ENCODE data around the gene CDK7.

CDK7 gene

GRCh38 chr5:69305512-69305911, 70.8 kb downstream of the CDK7 start:
- DNase-seq (ENCODE audit: low spot score in 2 of 2) (no peak), ATAC-seq (replicated peaks; ENCODE audit: extremely low read depth, poor library complexity, severe bottlenecking) (no peak)
- Mint-ChIP-seq H3K36me3 (ENCODE audit: insufficient read depth) (peaks cover 7% of the 10 kb centered on the region), H3K27me3 (no peaks in the 10 kb centered on the region), H3K4me3 (no peak overlapping the region), H3K9me3 (no peaks in the 10 kb centered on the region), H3K27ac (ENCODE audit: low read depth) (no peak overlapping the region), H3K4me1 (no peaks in the 10 kb centered on the region)

- no peaks in the 10 kb centered on the region for H3K4me1 Mint-ChIP-seq
- H3K36me3 Mint-ChIP-seq (ENCODE audit: insufficient read depth) = peaks cover 9% of the 10 kb centered on the region
- no peak for ATAC-seq (replicated peaks; ENCODE audit: extremely low read depth, poor library complexity, severe bottlenecking)
Measured at GRCh38 chr5:69308046-69308553, 73.4 kb downstream of the CDK7 start.

GRCh38 chr5:69309380-69309779, 74.7 kb downstream of the CDK7 start:
- Mint-ChIP-seq H3K4me3 (no peak overlapping the region), H3K27me3 (no peaks in the 10 kb centered on the region), H3K27ac (ENCODE audit: low read depth) (no peak overlapping the region), H3K36me3 (ENCODE audit: insufficient read depth) (peaks cover 10% of the 10 kb centered on the region), H3K4me1 (no peaks in the 10 kb centered on the region), H3K9me3 (no peaks in the 10 kb centered on the region)
- DNase-seq (ENCODE audit: low spot score in 2 of 2) (no peak), ATAC-seq (replicated peaks; ENCODE audit: extremely low read depth, poor library complexity, severe bottlenecking) (no peak)

More at GRCh38 chr5:69308046-69308553, 73.4 kb downstream of the CDK7 start:
- no peak for DNase-seq (ENCODE audit: low spot score in 2 of 2)
- H3K27me3 Mint-ChIP-seq = no peaks in the 10 kb centered on the region
- no peaks in the 10 kb centered on the region for H3K9me3 Mint-ChIP-seq
- H3K27ac Mint-ChIP-seq (ENCODE audit: low read depth) = no peak overlapping the region
- H3K4me3 Mint-ChIP-seq = no peak overlapping the region

- no peak for DNase-seq (ENCODE audit: low spot score in 2 of 2)
- Mint-ChIP-seq H3K9me3 (no peaks in the 10 kb centered on the region), H3K4me3 (no peak overlapping the region), H3K27me3 (no peaks in the 10 kb centered on the region), H3K27ac (ENCODE audit: low read depth) (no peak overlapping the region), H3K4me1 (no peaks in the 10 kb centered on the region), H3K36me3 (ENCODE audit: insufficient read depth) (peaks cover 7% of the 10 kb centered on the region)
- ATAC-seq (replicated peaks; ENCODE audit: extremely low read depth, poor library complexity, severe bottlenecking) = no peak
Measured at GRCh38 chr5:69312459-69313160, 77.9 kb downstream of the CDK7 start.

- peaks cover 6% of the 10 kb centered on the region for H3K36me3 Mint-ChIP-seq (ENCODE audit: insufficient read depth)
- H3K4me3 Mint-ChIP-seq = no peak overlapping the region
- no peak overlapping the region for H3K27ac Mint-ChIP-seq (ENCODE audit: low read depth)
- no peaks in the 10 kb centered on the region for H3K27me3 Mint-ChIP-seq
- ATAC-seq (replicated peaks; ENCODE audit: extremely low read depth, poor library complexity, severe bottlenecking) (no peak), DNase-seq (ENCODE audit: low spot score in 2 of 2) (no peak)
- no peaks in the 10 kb centered on the region for H3K9me3 Mint-ChIP-seq
- H3K4me1 Mint-ChIP-seq = no peaks in the 10 kb centered on the region
Measured at GRCh38 chr5:69313428-69313827, 78.7 kb downstream of the CDK7 start.

DNA sequence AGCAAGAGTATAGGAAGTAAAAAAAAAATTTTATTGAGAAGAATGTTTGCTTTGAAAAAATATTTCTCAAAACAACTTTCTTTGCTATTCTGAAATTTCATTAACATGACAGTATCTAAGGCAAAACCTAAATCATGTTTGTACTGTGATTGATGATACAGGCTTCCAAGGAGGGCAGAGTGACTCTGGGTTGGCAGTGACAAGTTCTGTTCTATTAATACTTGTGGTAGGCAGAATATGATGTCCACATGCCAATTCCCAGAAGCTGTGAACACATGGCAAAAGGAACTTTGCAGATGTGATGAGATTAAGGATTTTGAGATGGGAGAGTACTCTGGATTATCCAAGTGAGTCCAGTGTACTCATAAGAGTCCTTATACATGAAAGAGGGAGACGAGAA, 81.3 kb downstream of the CDK7 start:
- Mint-ChIP-seq H3K9me3 (no peaks in the 10 kb centered on the region), H3K27me3 (no peaks in the 10 kb centered on the region), H3K27ac (ENCODE audit: low read depth) (no peak overlapping the region), H3K4me1 (no peaks in the 10 kb centered on the region), H3K4me3 (no peak overlapping the region), H3K36me3 (ENCODE audit: insufficient read depth) (peaks cover 10% of the 10 kb centered on the region)
- DNase-seq (ENCODE audit: low spot score in 2 of 2) (no peak), ATAC-seq (replicated peaks; ENCODE audit: extremely low read depth, poor library complexity, severe bottlenecking) (no peak)

- ATAC-seq (replicated peaks; ENCODE audit: extremely low read depth, poor library complexity, severe bottlenecking) (no peak), DNase-seq (ENCODE audit: low spot score in 2 of 2) (no peak)
- Mint-ChIP-seq H3K27ac (ENCODE audit: low read depth) (no peak overlapping the region), H3K9me3 (no peaks in the 10 kb centered on the region), H3K27me3 (no peaks in the 10 kb centered on the region), H3K36me3 (ENCODE audit: insufficient read depth) (peaks cover 10% of the 10 kb centered on the region), H3K4me1 (no peaks in the 10 kb centered on the region), H3K4me3 (no peak overlapping the region)
Measured at GRCh38 chr5:69317391-69317790, 82.7 kb downstream of the CDK7 start.

- Mint-ChIP-seq H3K4me3 (no peak overlapping the region), H3K27ac (ENCODE audit: low read depth) (no peak overlapping the region), H3K9me3 (no peaks in the 10 kb centered on the region), H3K27me3 (no peaks in the 10 kb centered on the region), H3K36me3 (ENCODE audit: insufficient read depth) (no peaks in the 10 kb centered on the region), H3K4me1 (peaks cover 4% of the 10 kb centered on the region)
- ATAC-seq (replicated peaks; ENCODE audit: extremely low read depth, poor library complexity, severe bottlenecking) = no peak
- DNase-seq (ENCODE audit: low spot score in 2 of 2) = no peak
Measured at GRCh38 chr5:69326365-69326764, 91.7 kb downstream of the CDK7 start.

Measured in central memory CD8-positive, alpha-beta T cell (primary cell).